Measurements from ENCODE around the gene COL4A2. TPM values are rescaled to one million over a fixed set of nuclear protein-coding genes. Genes with fewer than 3 reads are reported as not detected.
A peak's percentile ranks its signal among the peaks of the same experiment; 100 is the strongest.

The COL4A2 gene
- total RNA-seq, 6 experiments from 2014 or later = 8.4 to 65.8 (median 42.5) TPM

DNA sequence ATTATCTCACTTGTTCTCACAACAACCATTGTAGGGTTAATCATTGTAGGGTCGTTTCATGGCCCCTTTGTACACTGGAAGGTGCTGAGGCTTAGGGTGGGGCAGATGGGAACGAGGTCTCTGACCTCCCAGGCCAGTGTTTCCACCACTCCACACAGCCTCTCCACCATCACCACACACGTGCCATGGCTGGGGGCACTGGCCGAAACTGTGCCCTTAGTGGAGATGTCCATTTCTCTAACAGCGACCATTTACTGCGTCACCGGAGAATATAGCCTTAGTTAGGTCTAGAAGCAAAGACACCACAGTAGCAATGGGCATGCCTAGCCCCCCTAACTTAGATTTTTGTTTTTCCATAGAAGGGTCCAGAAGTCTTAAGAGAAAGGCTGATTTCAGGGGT is 36.6 kb upstream of the COL4A2 start:
- TF ChIP-seq POLR2A (IDR thresholded peaks at IDR 0.05) = no peak
- TF ChIP-seq CTCF (IDR thresholded peaks at IDR 0.05) = no peak
- H3K4me1 ChIP-seq = peaks cover 0 to 4% (median 0%) of the 10 kb centered on the region in 4 donors
- DNase-seq (no peak), ATAC-seq (no peak)
- no peaks in the 10 kb centered on the region for H3K9me3 ChIP-seq
- no peaks in the 10 kb centered on the region for H3K36me3 ChIP-seq
- H3K4me3 ChIP-seq = no peak overlapping the region
- H3K27me3 ChIP-seq = no peaks in the 10 kb centered on the region
- intact Hi-C loops (cut with DNase I) = no loop called here
- H3K27ac ChIP-seq = no peak overlapping the region
- 46% methylated on average over 5 of the region's 7 CpGs for WGBS (ENCODE audit: insufficient coverage, low coverage, low lambda C conversion rate, missing lambda C conversion rate)

DNA sequence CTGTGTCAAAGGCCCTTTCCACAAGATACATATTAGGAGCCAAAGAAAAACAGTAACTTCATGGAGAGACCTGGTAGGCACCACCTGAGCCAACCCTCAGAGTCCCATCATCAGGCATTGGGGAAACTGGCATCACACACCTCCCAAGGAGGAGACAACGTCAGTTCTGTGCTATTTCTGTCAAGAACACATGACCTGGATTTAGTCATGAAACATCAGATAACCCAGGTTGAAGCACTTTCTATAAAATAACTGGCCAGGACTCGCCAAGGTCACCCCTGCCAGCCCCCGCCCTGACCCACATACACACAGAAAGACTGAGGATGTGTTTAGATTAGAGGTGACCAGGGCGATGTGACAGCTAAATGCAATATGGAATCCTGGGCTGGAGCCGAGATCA is 35.8 kb upstream of the COL4A2 start:
- Histone ChIP-seq H3K27ac (no peak overlapping the region), H3K9me3 (no peaks in the 10 kb centered on the region), H3K27me3 (no peaks in the 10 kb centered on the region), H3K4me3 (no peak overlapping the region), H3K4me1 (peaks cover 0 to 4% (median 0%) of the 10 kb centered on the region in 4 donors), H3K36me3 (no peaks in the 10 kb centered on the region)
- intact Hi-C loops (cut with DNase I) = no loop called here
- DNase-seq (no peak), ATAC-seq (no peak)
- 42% methylated on average over 3 of the region's 5 CpGs for WGBS (ENCODE audit: insufficient coverage, low coverage, low lambda C conversion rate, missing lambda C conversion rate)
- TF ChIP-seq CTCF (IDR thresholded peaks at IDR 0.05) = no peak

DNA sequence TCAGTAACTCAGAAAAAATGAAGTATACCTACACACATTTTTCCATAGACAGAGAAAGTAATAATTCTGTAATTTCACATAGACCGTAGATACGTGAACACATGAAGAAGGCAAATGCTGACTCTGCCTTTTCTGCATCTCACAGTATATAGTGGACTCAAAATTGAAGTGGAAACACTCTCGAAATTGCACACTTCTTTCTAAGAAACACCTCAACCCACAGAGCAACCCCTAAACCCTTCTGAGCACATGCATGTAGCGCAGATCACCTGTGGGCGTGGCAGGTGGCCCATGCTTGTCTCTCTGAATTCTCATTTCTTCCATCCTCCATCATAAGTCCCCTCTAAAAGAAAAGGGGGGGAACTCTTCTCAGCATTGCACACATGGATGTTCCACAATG is 34.9 kb upstream of the COL4A2 start:
- intact Hi-C loops (cut with DNase I) = no loop called here
- Histone ChIP-seq H3K4me1 (no peaks in the 10 kb centered on the region), H3K4me3 (no peak overlapping the region), H3K27me3 (no peaks in the 10 kb centered on the region), H3K36me3 (no peaks in the 10 kb centered on the region), H3K9me3 (no peaks in the 10 kb centered on the region), H3K27ac (no peak overlapping the region)
- no peak for TF ChIP-seq POLR2A (IDR thresholded peaks at IDR 0.05)
- no peak for TF ChIP-seq CTCF (IDR thresholded peaks at IDR 0.05)
- DNase-seq (peak in 1 of 3 donors; percentile 5), ATAC-seq (no peak)
- 85% methylated on average over 5 of the region's 5 CpGs for WGBS (ENCODE audit: insufficient coverage, low coverage, low lambda C conversion rate, missing lambda C conversion rate)

- no peak for ATAC-seq
- H3K4me1 ChIP-seq = no peaks in the 10 kb centered on the region
- no peaks in the 10 kb centered on the region for H3K36me3 ChIP-seq
- H3K27ac ChIP-seq = no peak overlapping the region
- H3K27me3 ChIP-seq = no peaks in the 10 kb centered on the region
- H3K4me3 ChIP-seq = no peak overlapping the region
- intact Hi-C loops (cut with DNase I) = no loop called here
- WGBS (ENCODE audit: insufficient coverage, low coverage, low lambda C conversion rate, missing lambda C conversion rate) = 65% methylated on average over 5 of the region's 6 CpGs
- no peak for TF ChIP-seq POLR2A (IDR thresholded peaks at IDR 0.05)
- no peak for TF ChIP-seq CTCF (IDR thresholded peaks at IDR 0.05)
- no peak for DNase-seq
- no peaks in the 10 kb centered on the region for H3K9me3 ChIP-seq
Measured at GRCh38 chr13:110272651-110273050, 34.4 kb upstream of the COL4A2 start.

DNA sequence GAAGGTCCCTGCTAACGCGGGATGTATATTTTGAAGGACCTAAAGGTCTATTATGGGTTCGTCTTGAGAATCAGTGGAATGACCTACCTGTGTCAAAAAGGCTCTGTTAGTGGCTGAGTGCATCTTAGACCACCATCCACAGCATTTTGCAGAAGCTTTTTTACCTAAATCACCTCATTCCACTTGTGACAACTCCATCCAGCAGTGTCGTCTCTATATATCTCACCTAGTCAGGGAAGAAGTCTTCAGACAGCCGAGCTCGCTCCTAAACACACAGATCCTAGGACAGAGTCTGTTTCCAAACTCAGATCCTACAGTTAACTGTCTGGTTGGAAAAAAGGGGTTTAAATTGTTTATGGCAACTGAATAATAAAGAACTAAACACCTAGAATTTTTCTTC is 33.8 kb upstream of the COL4A2 start:
- Histone ChIP-seq H3K27ac (no peak overlapping the region), H3K36me3 (no peaks in the 10 kb centered on the region), H3K4me3 (no peak overlapping the region), H3K9me3 (no peaks in the 10 kb centered on the region), H3K4me1 (no peaks in the 10 kb centered on the region), H3K27me3 (no peaks in the 10 kb centered on the region)
- DNase-seq (no peak), ATAC-seq (no peak)
- TF ChIP-seq CTCF (IDR thresholded peaks at IDR 0.05) = no peak
- no peak for TF ChIP-seq POLR2A (IDR thresholded peaks at IDR 0.05)
- 67% methylated on average over 6 of the region's 6 CpGs for WGBS (ENCODE audit: insufficient coverage, low coverage, low lambda C conversion rate, missing lambda C conversion rate)
- intact Hi-C loops (cut with DNase I) = no loop called here

Data from right lobe of liver (tissue), 6 donors.